ENCODE data around the gene MLF2.

Gene MLF2

DNA sequence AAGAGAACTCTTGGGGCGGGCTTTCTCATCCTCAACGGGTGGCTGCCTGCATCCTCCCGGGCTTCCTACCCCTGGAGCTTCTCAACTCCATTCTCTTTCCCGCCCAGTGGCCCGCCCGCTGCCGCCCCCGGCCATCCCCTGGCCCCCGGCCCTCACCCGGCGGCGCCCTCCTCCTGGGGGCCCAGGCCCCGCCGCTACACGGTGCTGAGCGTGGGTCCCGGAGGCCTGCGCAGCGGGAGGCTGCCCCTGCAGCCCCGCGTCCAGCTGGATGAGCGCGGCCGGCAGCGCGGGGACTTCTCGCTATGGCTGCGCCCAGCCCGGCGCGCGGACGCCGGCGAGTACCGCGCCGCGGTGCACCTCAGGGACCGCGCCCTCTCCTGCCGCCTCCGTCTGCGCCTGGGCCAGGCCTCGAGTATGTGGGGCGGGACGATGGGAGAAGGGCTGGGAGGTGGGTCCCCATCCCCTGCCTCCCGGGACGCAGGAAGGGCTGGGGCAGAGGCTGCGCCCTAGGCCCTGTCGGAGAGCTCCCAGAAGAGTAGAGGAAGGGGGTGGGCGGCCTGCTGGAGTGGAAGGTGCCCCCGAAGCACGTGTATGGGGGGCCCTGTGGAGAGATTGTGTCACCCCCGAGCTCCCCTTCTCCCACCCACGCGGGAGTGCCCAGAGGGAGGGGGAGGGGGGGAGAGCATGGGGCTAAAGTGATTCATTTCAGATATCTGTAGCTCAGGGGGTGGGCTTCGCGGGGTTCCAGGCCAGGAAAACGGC lies 20.8 kb upstream of the MLF2 start:
- no peak overlapping the region for H3K4me3 ChIP-seq (ENCODE audit: low read depth, low read length)
- DNase-seq (ENCODE audit: low read depth, low spot score): no peak
- no peak for TF ChIP-seq CTCF (IDR thresholded peaks at IDR 0.05; ENCODE audit: low read depth, low read length)
- in situ Hi-C loops (cut with HindIII; ENCODE audit: low sequenced_read_pairs): no loop called here

DNA sequence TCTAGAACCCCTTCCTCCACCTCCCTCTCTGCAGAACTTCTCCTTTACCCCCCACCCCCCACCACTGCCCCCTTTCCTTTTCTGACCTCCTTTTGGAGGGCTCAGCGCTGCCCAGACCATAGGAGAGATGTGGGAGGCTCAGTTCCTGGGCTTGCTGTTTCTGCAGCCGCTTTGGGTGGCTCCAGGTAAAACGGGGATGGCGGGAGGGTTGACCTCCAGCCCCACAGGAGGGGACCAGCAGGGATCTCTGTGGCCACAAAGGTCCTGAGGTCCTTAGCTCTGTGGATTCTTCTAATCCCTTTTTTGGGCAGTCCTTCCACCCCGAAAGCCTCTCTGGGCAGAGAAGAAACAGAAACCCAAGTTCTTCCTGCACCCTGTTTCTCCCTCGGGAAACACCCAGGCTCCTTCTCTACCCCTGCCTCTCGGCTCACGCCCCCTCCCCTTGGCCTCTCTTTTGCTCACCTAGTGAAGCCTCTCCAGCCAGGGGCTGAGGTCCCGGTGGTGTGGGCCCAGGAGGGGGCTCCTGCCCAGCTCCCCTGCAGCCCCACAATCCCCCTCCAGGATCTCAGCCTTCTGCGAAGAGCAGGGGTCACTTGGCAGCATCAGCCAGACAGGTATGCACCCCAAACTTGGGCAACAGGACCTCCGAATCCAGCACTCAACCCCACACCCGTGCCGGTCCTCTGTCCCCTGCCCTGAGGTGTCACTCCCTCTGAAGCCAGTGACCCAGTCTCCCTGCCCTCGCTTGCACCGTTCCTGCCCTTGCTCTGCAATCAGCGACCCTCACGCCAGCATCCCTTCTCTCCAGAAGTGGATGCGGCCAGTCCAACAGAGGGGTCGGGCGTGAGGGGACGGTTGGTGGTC lies 20.0 kb upstream of the MLF2 start:
- in situ Hi-C loops (cut with HindIII; ENCODE audit: low sequenced_read_pairs): no loop called here
- H3K4me3 ChIP-seq (ENCODE audit: low read depth, low read length): no peak overlapping the region
- TF ChIP-seq CTCF (IDR thresholded peaks at IDR 0.05; ENCODE audit: low read depth, low read length): no peak
- DNase-seq (ENCODE audit: low read depth, low spot score): no peak

- DNase-seq (ENCODE audit: low read depth, low spot score): no peak
- in situ Hi-C loops (cut with HindIII; ENCODE audit: low sequenced_read_pairs): no loop called here
- no peak within 1 kb of the TSS for H3K4me3 ChIP-seq (ENCODE audit: low read depth, low read length)
- no peak for TF ChIP-seq CTCF (IDR thresholded peaks at IDR 0.05; ENCODE audit: low read depth, low read length)
Measured at GRCh38 chr12:6772331-6772695, 19.4 kb upstream of the MLF2 start, which contains the start of gene LAG3. LAG3 (plus strand) TSS chr12:6772520; CDS start chr12:6772853, 333 bp downstream.

DNA sequence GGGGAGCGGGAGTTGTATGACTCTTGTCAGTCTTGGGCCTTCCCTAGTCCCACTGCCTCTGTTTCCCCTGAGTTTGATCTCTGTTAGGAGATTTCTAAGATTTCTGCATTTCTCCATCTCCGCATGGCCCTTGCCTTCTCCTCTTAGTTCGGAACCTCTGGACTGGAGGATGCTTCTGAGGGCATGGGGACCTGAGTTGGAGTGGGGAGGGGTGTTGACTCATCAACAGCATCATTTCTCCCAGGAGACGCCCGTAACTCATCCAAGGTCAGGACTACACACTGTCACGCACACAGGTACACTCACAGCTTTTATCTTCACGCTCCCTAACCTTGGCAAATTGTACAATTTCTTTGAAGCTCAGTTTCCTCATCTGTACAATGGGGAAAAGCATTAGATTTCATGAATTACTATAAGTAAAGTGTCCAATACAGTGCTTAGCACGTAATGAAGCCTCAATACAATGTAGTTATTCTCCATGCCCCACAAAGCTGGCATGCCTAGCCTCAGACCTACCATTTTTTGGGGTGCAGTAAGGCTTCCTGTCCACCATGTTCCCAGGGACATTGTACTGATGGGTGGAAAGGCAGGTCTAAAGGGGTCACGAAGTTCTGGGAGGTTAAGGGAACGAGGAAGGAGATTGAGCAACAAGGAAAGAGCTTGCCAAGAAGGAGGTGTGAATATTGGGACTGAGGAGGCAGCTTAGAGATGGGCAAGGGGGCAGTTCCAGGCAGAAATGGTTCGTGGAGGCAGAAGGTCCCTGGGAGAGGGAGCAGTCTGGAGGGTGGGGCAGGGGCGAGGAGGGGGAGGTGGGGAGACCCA lies 18.8 kb upstream of the MLF2 start:
- TF ChIP-seq CTCF (IDR thresholded peaks at IDR 0.05; ENCODE audit: low read depth, low read length): no peak

GRCh38 chr12:6771091-6771495 lies 18.2 kb upstream of the MLF2 start:
- no peak overlapping the region for H3K4me3 ChIP-seq (ENCODE audit: low read depth, low read length)
- in situ Hi-C loops (cut with HindIII; ENCODE audit: low sequenced_read_pairs): no loop called here
- no peak for TF ChIP-seq CTCF (IDR thresholded peaks at IDR 0.05; ENCODE audit: low read depth, low read length)
- no peak for DNase-seq (ENCODE audit: low read depth, low spot score)

More for the DNA sequence above, 18.8 kb upstream of the MLF2 start:
- H3K4me3 ChIP-seq (ENCODE audit: low read depth, low read length): no peak overlapping the region
- DNase-seq (ENCODE audit: low read depth, low spot score): no peak
- in situ Hi-C loops (cut with HindIII; ENCODE audit: low sequenced_read_pairs): no loop called here

- in situ Hi-C loops (cut with HindIII; ENCODE audit: low sequenced_read_pairs): no loop called here
- H3K4me3 ChIP-seq (ENCODE audit: low read depth, low read length): no peak overlapping the region
- TF ChIP-seq CTCF (IDR thresholded peaks at IDR 0.05; ENCODE audit: low read depth, low read length): no peak
- DNase-seq (ENCODE audit: low read depth, low spot score): no peak
Measured at GRCh38 chr12:6770600-6770999, 17.7 kb upstream of the MLF2 start.

Data from astrocyte of the spinal cord (primary cell).